GM21825 (cell line): ENCODE data around the gene LRRC74A.
"Not testable (repeated sequence)": the region's sequence is repeated elsewhere in the genome, so short reads cannot be mapped to it uniquely, and the experiment has no call there.

Experiments used
- ATAC-seq: cut with Tn5 transposase; IDR thresholded peaks from one replicate; pipeline ENCODE4 v1.9.1; 2021; ENCODE audit warnings: mild to moderate bottlenecking, moderate library complexity; ENCODE audit not compliant: unreplicated experiment

LRRC74A gene

GRCh38 chr14:76883447-76883846 lies 57.2 kb downstream of the LRRC74A start:
- no peak for ATAC-seq

GRCh38 chr14:76884394-76884793 lies 58.2 kb downstream of the LRRC74A start:
- no peak for ATAC-seq

- no peak for ATAC-seq
These were observed 58.7 kb downstream of the LRRC74A start for GRCh38 chr14:76884853-76885276.

- ATAC-seq: no peak
These were observed 61.0 kb downstream of the LRRC74A start for GRCh38 chr14:76887191-76887590.

- ATAC-seq: no peak
These were observed 65.2 kb downstream of the LRRC74A start for GRCh38 chr14:76891391-76891790.

GRCh38 chr14:76894308-76894707 lies 68.1 kb downstream of the LRRC74A start:
- ATAC-seq: no peak

- ATAC-seq: not testable (repeated sequence)
These were observed 71.8 kb downstream of the LRRC74A start for GRCh38 chr14:76898006-76898405.

- ATAC-seq: no peak
These were observed 74.5 kb downstream of the LRRC74A start for GRCh38 chr14:76900682-76901081.

- ATAC-seq: no peak
These were observed 75.2 kb downstream of the LRRC74A start for GRCh38 chr14:76901171-76902055.

- no peak for ATAC-seq
These were observed 76.4 kb downstream of the LRRC74A start for GRCh38 chr14:76902591-76902990.

- ATAC-seq: no peak
These were observed 78.0 kb downstream of the LRRC74A start for GRCh38 chr14:76904100-76904739.

- ATAC-seq: peak; percentile 81
These were observed 78.7 kb downstream of the LRRC74A start for GRCh38 chr14:76904740-76905569.

GRCh38 chr14:76908834-76909233 lies 82.6 kb downstream of the LRRC74A start:
- no peak for ATAC-seq

- ATAC-seq: no peak
These were observed 83.1 kb downstream of the LRRC74A start for GRCh38 chr14:76909266-76909665.

GRCh38 chr14:76910371-76910890 lies 84.2 kb downstream of the LRRC74A start:
- ATAC-seq: no peak

- ATAC-seq: no peak
These were observed 85.3 kb downstream of the LRRC74A start for GRCh38 chr14:76911473-76911872.

GRCh38 chr14:76914533-76915081 lies 88.4 kb downstream of the LRRC74A start:
- not testable (repeated sequence) for ATAC-seq

- ATAC-seq: no peak
These were observed 90.0 kb downstream of the LRRC74A start for GRCh38 chr14:76916040-76916715.

GRCh38 chr14:76917158-76917596 lies 91.0 kb downstream of the LRRC74A start:
- ATAC-seq: no peak

GRCh38 chr14:76917745-76918255 lies 91.6 kb downstream of the LRRC74A start:
- no peak for ATAC-seq
